Parathyroid adenoma (tissue), 2 donors: ENCODE data around the gene PTPN14.

ENCODE experiments used
- H2AFZ ChIP-seq: fragments of 300-600 bp; sonication (generic); one replicate; pipeline ENCODE4 v1.7.0; 2017; ENCODE audit warnings: antibody characterized with exemption, mild to moderate bottlenecking
- H3K27ac ChIP-seq: fragments of 300-600 bp; sonication (generic); one replicate; pipeline ENCODE4 v1.7.0; 2017
- H3K27me3 ChIP-seq: fragments of 300-600 bp; sonication (generic); one replicate; pipeline ENCODE4 v1.7.0; 2017; ENCODE audit warnings: low read length; ENCODE audit not compliant: control insufficient read depth, insufficient read depth
- H3K36me3 ChIP-seq: fragments of 300-600 bp; sonication (generic); one replicate; pipeline ENCODE4 v1.7.0; 2017; ENCODE audit warnings: low read length; ENCODE audit not compliant: control insufficient read depth, insufficient read depth
- H3K4me1 ChIP-seq: fragments of 300-600 bp; sonication (generic); one replicate; pipeline ENCODE4 v1.7.0; 2017; ENCODE audit warnings: control low read depth
- H3K4me2 ChIP-seq: fragments of 300-600 bp; sonication (generic); one replicate; pipeline ENCODE4 v1.7.0; 2017; ENCODE audit warnings: low read length
- H3K4me3 ChIP-seq: fragments of 300-600 bp; sonication (generic); one replicate; pipeline ENCODE4 v1.7.0; 2017; ENCODE audit warnings: low read depth, low read length
- H3K79me2 ChIP-seq: fragments of 300-600 bp; sonication (generic); one replicate; pipeline ENCODE4 v1.7.0; 2017; ENCODE audit warnings: control low read depth
- H3K9ac ChIP-seq: fragments of 300-600 bp; sonication (generic); one replicate; pipeline ENCODE4 v1.7.0; 2017; ENCODE audit warnings: mild to moderate bottlenecking
- H3K9me3 ChIP-seq: fragments of 300-600 bp; sonication (generic); one replicate; pipeline ENCODE4 v1.7.0; 2017; ENCODE audit warnings: low read length; ENCODE audit not compliant: control insufficient read depth
- TF ChIP-seq, protein P1 (sequence below): fragments of 300-600 bp; sonication (generic); IDR thresholded peaks from one replicate; pipeline ENCODE4 v1.7.0; 2017; ENCODE audit warnings: antibody characterized with exemption, mild to moderate bottlenecking
- donor health status: primary hyperparathyroidism.

The PTPN14 gene

DNA sequence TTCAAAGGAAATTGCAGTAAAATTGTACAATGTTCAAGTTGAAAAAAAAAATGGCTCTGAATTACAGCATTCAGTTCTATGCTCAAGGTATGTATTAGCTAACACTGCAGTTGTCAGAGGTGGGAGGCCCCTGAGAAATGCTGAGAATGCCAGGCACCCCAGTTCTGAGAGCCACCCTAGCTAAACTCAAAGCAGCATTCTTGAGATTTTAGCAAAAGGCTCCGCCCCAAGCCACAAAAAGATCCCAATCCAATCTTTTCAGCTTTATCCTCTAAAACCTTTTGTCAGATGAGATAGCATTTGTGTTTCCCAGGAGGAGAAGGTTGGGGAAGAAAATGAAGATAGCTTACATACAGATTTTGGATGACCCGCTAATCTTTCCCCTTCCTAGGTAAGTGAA, 201.6 kb downstream of the PTPN14 start:
- TF ChIP-seq, protein P1, sequence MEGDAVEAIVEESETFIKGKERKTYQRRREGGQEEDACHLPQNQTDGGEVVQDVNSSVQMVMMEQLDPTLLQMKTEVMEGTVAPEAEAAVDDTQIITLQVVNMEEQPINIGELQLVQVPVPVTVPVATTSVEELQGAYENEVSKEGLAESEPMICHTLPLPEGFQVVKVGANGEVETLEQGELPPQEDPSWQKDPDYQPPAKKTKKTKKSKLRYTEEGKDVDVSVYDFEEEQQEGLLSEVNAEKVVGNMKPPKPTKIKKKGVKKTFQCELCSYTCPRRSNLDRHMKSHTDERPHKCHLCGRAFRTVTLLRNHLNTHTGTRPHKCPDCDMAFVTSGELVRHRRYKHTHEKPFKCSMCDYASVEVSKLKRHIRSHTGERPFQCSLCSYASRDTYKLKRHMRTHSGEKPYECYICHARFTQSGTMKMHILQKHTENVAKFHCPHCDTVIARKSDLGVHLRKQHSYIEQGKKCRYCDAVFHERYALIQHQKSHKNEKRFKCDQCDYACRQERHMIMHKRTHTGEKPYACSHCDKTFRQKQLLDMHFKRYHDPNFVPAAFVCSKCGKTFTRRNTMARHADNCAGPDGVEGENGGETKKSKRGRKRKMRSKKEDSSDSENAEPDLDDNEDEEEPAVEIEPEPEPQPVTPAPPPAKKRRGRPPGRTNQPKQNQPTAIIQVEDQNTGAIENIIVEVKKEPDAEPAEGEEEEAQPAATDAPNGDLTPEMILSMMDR: no peak
- H2AFZ ChIP-seq: no peak overlapping the region

DNA sequence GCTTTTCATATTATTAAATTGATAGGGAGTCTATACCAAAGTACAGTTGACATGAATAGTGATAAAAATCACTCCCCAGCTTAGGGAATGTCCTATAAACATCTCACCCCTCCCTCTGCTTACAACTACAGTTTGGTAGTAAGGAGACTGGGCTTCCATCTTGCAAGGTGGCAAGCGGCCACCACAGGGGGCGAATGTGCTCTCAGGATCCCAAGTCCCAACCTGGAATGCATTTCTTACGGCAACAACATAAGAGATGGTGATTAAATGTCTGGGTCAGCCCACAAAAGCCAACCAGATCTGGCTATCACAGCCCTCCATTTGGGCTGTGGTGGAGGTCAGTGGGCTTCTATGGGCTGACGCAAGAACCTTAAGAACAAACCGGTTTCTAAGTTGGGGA, 202.4 kb downstream of the PTPN14 start:
- Histone ChIP-seq H2AFZ (no peak overlapping the region), H3K27me3 (no peaks in the 10 kb centered on the region), H3K9ac (no peak overlapping the region), H3K4me3 (no peak overlapping the region), H3K4me2 (no peak overlapping the region), H3K79me2 (no peaks in the 10 kb centered on the region), H3K27ac (no peak overlapping the region), H3K4me1 (no peaks in the 10 kb centered on the region), H3K36me3 (no peaks in the 10 kb centered on the region), H3K9me3 (no peaks in the 10 kb centered on the region)
- TF ChIP-seq, protein P1: no peak

More for the DNA sequence above, 201.6 kb downstream of the PTPN14 start:
- H3K79me2 ChIP-seq: no peaks in the 10 kb centered on the region
- H3K9ac ChIP-seq: no peak overlapping the region
- no peak overlapping the region for H3K4me3 ChIP-seq
- H3K36me3 ChIP-seq: no peaks in the 10 kb centered on the region
- no peak overlapping the region for H3K27ac ChIP-seq
- H3K4me2 ChIP-seq: no peak overlapping the region
- no peaks in the 10 kb centered on the region for H3K9me3 ChIP-seq
- no peaks in the 10 kb centered on the region for H3K4me1 ChIP-seq
- no peaks in the 10 kb centered on the region for H3K27me3 ChIP-seq

- H2AFZ ChIP-seq: no peak overlapping the region
- H3K27me3 ChIP-seq: no peaks in the 10 kb centered on the region
- H3K36me3 ChIP-seq: no peaks in the 10 kb centered on the region
- no peaks in the 10 kb centered on the region for H3K79me2 ChIP-seq
- no peak overlapping the region for H3K4me3 ChIP-seq
- TF ChIP-seq, protein P1: no peak
- no peak overlapping the region for H3K4me2 ChIP-seq
- no peaks in the 10 kb centered on the region for H3K4me1 ChIP-seq
- H3K9me3 ChIP-seq: no peaks in the 10 kb centered on the region
- H3K9ac ChIP-seq: no peak overlapping the region
- no peak overlapping the region for H3K27ac ChIP-seq
Measured at GRCh38 chr1:214344897-214345296, 206.5 kb downstream of the PTPN14 start.

DNA sequence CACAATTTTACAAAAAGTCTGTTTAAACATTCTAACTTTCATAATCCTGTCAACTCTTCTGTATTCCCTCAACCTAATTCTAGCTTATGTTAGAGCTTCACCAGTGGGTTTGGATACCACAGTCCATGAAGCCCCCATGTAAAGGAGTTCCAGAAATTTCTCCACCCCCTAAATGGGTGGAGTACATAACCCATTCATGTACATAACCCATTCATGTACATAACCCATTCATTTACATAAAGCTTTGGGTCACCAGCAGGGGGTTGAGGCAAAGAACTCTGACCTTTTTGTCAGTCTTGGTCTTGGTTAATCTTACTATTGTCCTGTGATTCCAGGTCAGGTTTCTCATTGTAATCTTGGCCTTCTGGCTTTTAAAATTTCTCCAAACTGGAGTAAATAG, 208.9 kb downstream of the PTPN14 start:
- Histone ChIP-seq H3K4me2 (no peak overlapping the region), H3K36me3 (no peaks in the 10 kb centered on the region), H3K4me1 (no peaks in the 10 kb centered on the region), H3K27ac (no peak overlapping the region), H3K9ac (no peak overlapping the region), H3K79me2 (no peaks in the 10 kb centered on the region), H2AFZ (no peak overlapping the region), H3K4me3 (no peak overlapping the region), H3K9me3 (no peaks in the 10 kb centered on the region), H3K27me3 (no peaks in the 10 kb centered on the region)
- TF ChIP-seq, protein P1: no peak

- no peak overlapping the region for H3K27ac ChIP-seq
Measured at GRCh38 chr1:214341932-214342331, 209.5 kb downstream of the PTPN14 start.

More at GRCh38 chr1:214341932-214342331, 209.5 kb downstream of the PTPN14 start:
- Histone ChIP-seq H3K9ac (no peak overlapping the region), H3K36me3 (no peaks in the 10 kb centered on the region), H3K27me3 (no peaks in the 10 kb centered on the region), H3K79me2 (no peaks in the 10 kb centered on the region), H3K4me2 (no peak overlapping the region), H3K9me3 (no peaks in the 10 kb centered on the region), H3K4me3 (no peak overlapping the region), H2AFZ (no peak overlapping the region), H3K4me1 (no peaks in the 10 kb centered on the region)
- TF ChIP-seq, protein P1: no peak
